Common myeloid progenitor, CD34-positive (primary cell): ENCODE measurements around the gene PRR35.
A peak's percentile ranks its signal among the peaks of the same experiment; 100 is the strongest.

Experiments
- CTCF ChIA-PET: fragments of 350-600 bp; sonication (Branson Sonifier 250); formaldehyde crosslinking; loops from one replicate; lab custom pipeline; 2021; ENCODE audit warnings: antibody characterized with exemption; lab: Charles Lee
- POLR2A ChIA-PET: fragments of 350-600 bp; sonication (Branson Sonifier 250); formaldehyde crosslinking; loops from one replicate; lab custom pipeline; 2021; ENCODE audit warnings: antibody characterized with exemption; lab: Charles Lee
- DNase-seq, 3 donors: peaks; one replicate each; pipeline versions ENCODE4 v3.0.0 to v3.0.0-alpha.2; 2013
- H3K27ac ChIP-seq, 2 experiments: 1 replicate in 1 of 2; 2 replicates in 1 of 2; pipeline ENCODE4 v1.7.0; 2013; ENCODE audit warnings: inconsistent platforms in 2 of 2, low read length in 2 of 2, mild to moderate bottlenecking in 2 of 2, low read depth in 1 of 2, moderate library complexity in 1 of 2; ENCODE audit not compliant: severe bottlenecking in 2 of 2, insufficient read depth in 1 of 2, poor library complexity in 1 of 2
- H3K27me3 ChIP-seq, 5 experiments: replicated peaks in 2 of 5; 1 replicate in 3 of 5; 2 replicates in 2 of 5; pipeline versions ENCODE4 v1.6.1 to v1.7.0; 2013; ENCODE audit warnings: low read length in 4 of 5, mild to moderate bottlenecking in 2 of 5, moderate library complexity in 2 of 5, inconsistent platforms in 1 of 5; ENCODE audit not compliant: insufficient read depth in 5 of 5, control insufficient read depth in 4 of 5
- H3K36me3 ChIP-seq, 4 experiments: 1 replicate in 2 of 4; 2 replicates in 2 of 4; pipeline versions ENCODE4 v1.6.1 to v1.7.0; 2013; ENCODE audit warnings: low read length in 3 of 4, control low read depth in 1 of 4, mild to moderate bottlenecking in 1 of 4; ENCODE audit not compliant: control insufficient read depth in 4 of 4, insufficient read depth in 4 of 4
- H3K4me1 ChIP-seq, 4 experiments: 1 replicate in 3 of 4; 2 replicates in 1 of 4; pipeline versions ENCODE4 v1.6.1 to v1.7.1; 2013; ENCODE audit warnings: low read length in 3 of 4, mild to moderate bottlenecking in 3 of 4, control low read depth in 1 of 4, inconsistent platforms in 1 of 4, moderate library complexity in 1 of 4; ENCODE audit not compliant: control insufficient read depth in 4 of 4, insufficient read depth in 4 of 4; ENCODE audit errors: control extremely low read depth in 1 of 4
- H3K4me3 ChIP-seq, 7 experiments: 1 replicate in 4 of 7; 2 replicates in 3 of 7; pipeline versions ENCODE4 v1.5.1 to v1.7.0; 2013; ENCODE audit warnings: mild to moderate bottlenecking in 7 of 7, low read length in 6 of 7, moderate library complexity in 6 of 7, inconsistent platforms in 2 of 7, low read depth in 2 of 7, control low read depth in 1 of 7; ENCODE audit not compliant: insufficient read depth in 4 of 7, control insufficient read depth in 1 of 7; ENCODE audit errors: extremely low read depth in 1 of 7
- H3K9me3 ChIP-seq, 5 experiments: 1 replicate in 4 of 5; 2 replicates in 1 of 5; pipeline versions ENCODE4 v1.6.1 to v1.7.1; 2013; ENCODE audit warnings: low read length in 4 of 5, mild to moderate bottlenecking in 2 of 5, inconsistent platforms in 1 of 5, low read depth in 1 of 5, moderate library complexity in 1 of 5; ENCODE audit not compliant: control insufficient read depth in 4 of 5, insufficient read depth in 2 of 5; ENCODE audit errors: control extremely low read depth in 1 of 5
- WGBS: methylation state at CpG from one replicate; pipeline ENCODE4 v1.1.5; 2013; ENCODE audit not compliant: insufficient coverage; 5-methylcytosine and 5-hydroxymethylcytosine counted together

Gene PRR35

DNA sequence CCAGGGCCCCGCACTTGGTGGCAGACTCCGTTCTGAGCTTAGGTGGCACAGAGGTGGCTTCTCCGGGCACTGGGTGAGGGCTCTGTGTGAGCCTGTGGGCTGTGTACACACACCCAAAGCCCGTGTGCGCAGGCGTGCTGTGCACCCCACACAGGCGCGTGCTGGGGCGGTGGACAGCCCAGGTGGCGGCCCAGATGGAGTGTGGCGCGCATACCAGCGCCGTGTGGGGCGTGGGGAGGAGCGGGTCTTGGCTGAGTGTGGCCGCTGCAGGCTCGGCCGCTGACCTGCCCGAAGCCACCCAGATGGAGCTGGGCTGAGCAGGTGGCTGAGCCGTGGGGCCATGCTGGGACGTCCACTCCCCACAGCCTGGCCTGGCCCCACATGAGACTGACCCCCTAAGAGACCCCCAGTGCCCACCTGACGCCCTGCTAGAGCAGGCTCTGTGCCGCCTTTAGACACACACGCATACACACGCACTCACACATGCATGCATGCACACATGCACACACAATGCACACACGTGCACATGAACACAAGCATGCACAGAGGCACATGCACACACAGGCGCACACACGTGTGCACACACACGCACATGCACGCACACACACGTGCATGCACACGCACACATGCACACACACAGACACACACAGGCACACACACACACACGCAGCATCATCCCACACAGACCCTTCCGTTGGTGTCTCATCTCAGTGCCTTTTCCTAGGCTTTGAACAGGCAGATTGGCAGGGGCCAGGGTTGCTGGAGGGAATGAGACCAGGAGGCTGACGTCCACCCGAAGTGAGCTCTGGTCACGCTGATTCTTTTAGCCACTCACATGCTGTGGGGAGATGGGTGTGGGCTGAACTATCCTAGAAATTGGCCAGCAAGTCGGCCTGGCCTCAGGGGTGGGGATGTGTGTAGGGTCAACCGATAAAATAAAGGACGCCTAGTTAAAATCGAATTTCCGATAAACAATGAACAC, 2.1 kb downstream of the PRR35 start:
- no peak overlapping the region for H3K4me3 ChIP-seq
- peaks cover 0 to 44% (median 9%) of the 10 kb centered on the region in 5 experiments for H3K27me3 ChIP-seq
- no peaks in the 10 kb centered on the region for H3K9me3 ChIP-seq
- ChIA-PET POLR2A (no interaction called here), CTCF (no interaction called here)
- peaks cover 0 to 39% (median 33%) of the 10 kb centered on the region in 4 experiments for H3K4me1 ChIP-seq
- no peak for DNase-seq
- 94% methylated on average over 28 of the region's 43 CpGs for WGBS
- H3K27ac ChIP-seq: no peak overlapping the region
- no peaks in the 10 kb centered on the region for H3K36me3 ChIP-seq

- 94% methylated on average over 8 of the region's 30 CpGs for WGBS
Observed at GRCh38 chr16:563072-563644, 3.0 kb downstream of the PRR35 start.

DNA sequence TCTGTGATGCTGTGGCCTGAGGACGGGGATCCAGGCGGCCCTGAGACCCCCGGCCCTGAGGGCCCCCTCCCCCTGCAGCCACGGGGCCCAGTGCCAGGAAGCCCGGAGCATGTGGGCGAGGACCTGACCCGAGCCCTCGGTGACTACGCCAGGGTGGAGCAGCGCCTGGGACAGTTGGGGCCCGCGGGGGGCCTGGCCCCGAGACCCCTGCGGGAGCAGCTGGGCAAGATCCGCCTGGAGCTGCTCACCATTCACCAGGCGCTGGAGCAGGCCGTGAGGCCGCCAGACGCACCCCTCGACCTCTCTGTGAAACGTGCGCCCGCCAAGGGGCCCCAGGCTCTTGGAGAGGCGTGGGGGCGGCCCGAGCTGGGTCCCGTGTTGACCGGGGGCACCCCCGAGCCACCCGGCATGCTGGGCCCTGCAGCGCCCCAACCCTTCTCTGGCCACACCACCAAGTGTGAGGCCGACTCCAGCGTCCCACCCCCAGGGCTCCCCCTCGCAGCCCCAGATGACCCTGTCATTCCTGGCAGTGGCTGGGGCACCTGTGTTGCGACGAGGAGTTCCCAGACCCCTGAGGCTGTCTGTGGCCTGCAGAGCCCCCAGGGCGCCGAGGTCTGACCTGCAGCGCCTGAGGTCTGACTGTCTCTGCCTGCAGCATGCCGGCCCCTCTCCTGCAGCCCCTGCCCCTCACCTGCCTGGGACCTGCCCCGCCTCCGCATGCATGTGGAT, 4.7 kb downstream of the PRR35 start:
- ChIA-PET POLR2A (no interaction called here), CTCF (no interaction called here)
- peaks cover 0 to 27% (median 7%) of the 10 kb centered on the region in 5 experiments for H3K27me3 ChIP-seq
- 97% methylated on average over 39 of the region's 42 CpGs for WGBS
- DNase-seq: no peak
- no peaks in the 10 kb centered on the region for H3K9me3 ChIP-seq
- H3K4me3 ChIP-seq: no peak overlapping the region
- H3K27ac ChIP-seq: no peak overlapping the region
- no peaks in the 10 kb centered on the region for H3K36me3 ChIP-seq
- H3K4me1 ChIP-seq: peaks cover 0 to 45% (median 33%) of the 10 kb centered on the region in 4 experiments

More at GRCh38 chr16:563072-563644, 3.0 kb downstream of the PRR35 start:
- Histone ChIP-seq H3K27me3 (peaks cover 0 to 44% (median 9%) of the 10 kb centered on the region in 5 experiments), H3K27ac (no peak overlapping the region), H3K9me3 (no peaks in the 10 kb centered on the region), H3K4me3 (no peak overlapping the region), H3K36me3 (no peaks in the 10 kb centered on the region), H3K4me1 (peaks cover 0 to 40% (median 32%) of the 10 kb centered on the region in 4 experiments)
- DNase-seq: no peak
- ChIA-PET CTCF (no interaction called here), POLR2A (no interaction called here)

DNA sequence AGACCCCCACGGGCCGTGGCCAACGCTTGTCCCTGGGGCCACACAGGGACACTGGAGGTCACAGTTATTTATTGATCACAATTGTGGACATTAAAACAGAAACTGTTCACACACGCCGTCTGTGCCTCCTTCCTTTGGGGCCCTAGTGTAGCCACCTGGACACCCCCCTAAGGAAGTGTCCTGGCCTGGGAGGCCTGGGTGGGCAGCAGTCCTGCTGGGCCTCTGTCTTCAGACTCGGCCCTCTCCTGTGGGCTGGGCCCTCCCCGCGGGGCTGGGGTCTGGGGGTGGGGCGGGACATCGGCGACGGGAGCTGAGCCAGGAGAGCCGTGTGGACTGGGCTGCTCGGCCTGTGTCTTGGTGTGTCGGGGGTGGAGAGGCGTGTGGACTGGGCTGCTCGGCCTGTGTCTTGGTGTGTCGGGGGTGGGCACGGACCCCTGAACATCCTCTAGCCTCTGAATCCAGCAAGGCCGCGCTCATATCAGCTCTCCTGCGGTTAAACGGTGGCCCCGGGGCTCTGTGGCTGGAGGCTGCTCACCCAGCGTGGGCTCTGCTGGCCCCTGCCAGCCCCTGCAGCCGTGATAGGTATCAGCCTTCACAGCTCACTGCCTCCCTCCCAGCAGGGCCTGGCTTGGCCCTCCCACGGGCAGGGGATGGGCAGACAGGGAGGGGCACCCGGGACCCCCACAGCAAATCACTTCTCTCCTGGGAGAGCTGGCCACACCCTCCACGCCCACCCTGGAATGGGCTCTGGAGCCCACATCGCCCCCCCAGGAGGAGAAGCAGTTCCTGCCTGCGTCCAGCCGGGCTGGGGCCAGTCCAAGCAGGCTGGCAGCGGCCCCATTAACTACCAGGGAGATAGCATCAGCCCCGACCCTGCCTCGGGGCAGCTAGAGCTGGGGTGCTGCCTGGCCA, 5.5 kb downstream of the PRR35 start:
- Histone ChIP-seq H3K27me3 (peaks cover 0 to 21% (median 6%) of the 10 kb centered on the region in 5 experiments), H3K27ac (no peak overlapping the region), H3K4me1 (peaks cover 0 to 47% (median 34%) of the 10 kb centered on the region in 4 experiments), H3K36me3 (no peaks in the 10 kb centered on the region), H3K9me3 (no peaks in the 10 kb centered on the region), H3K4me3 (peak overlapping the region in 1 of 7 experiments; percentile 3)
- WGBS: 98% methylated on average over 28 of the region's 35 CpGs
- POLR2A ChIA-PET: interaction anchor here (0.6 kb wide), 1 partner anchor 33 kb away, joined by 3 read pairs; no protein-coding TSS in a partner anchor
- CTCF ChIA-PET: no interaction called here
- no peak for DNase-seq

DNA sequence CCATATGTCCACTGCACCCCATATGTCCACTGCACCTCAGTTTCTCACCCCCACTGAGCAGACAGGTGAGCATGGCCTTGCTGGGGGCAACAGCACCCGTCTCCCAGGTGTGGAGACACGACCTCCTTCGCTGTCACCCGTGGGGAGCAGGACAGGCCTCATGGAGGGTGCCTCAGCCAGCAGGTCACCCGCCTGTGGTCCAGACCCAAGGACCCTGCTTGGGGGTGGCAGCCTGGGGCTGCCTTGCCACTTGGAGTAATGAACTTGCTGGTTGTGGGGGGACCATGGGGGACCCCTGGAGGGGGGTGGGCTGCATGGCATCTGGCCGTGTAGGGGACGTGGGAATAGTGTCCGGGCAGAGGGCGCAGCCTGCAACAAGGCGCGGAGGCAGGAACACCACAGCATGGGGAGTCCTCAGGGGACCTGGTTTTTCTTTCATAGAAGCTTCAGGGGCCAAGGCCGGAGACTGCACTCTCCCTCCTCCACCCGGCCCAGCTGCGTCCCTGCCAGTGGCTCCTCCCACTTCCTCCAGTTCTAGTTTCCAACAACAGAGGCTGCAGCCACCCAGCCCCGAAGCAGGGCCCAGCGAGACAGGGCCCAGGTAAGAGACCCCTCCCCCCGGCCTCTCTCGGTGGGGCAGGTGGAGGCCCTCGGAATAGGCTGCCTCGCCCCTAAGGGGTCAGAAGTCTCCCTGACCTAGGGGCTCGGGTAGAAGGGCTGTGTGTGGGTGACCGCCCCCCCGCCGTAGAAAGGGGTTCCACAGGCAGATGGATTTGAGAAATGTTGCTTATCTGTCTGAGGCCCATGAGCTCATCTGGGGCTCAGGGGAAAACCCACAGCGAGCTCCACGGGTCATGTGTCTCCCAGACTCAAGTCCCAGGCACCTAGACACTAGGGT, 6.5 kb downstream of the PRR35 start, which contains the start of gene NHLRC4:
Gene NHLRC4 (plus strand): TSS at position 531 of the 898 bp plus-strand sequence. CDS start 1,043 bp downstream, outside the sequence.
- ChIA-PET POLR2A (interaction anchor here (0.6 kb wide), 1 partner anchor 34 kb away, joined by 3 read pairs; no protein-coding TSS in a partner anchor), CTCF (interaction anchor here (1.7 kb wide), 1 partner anchor 10 kb away, joined by 6 read pairs; no protein-coding TSS in a partner anchor)
- peak within 1 kb of the TSS in 1 of 2 experiments; percentile 83 for H3K27ac ChIP-seq
- H3K36me3 ChIP-seq: no peaks in the 10 kb centered on the region
- peaks cover 0 to 53% (median 40%) of the 10 kb centered on the region in 4 experiments for H3K4me1 ChIP-seq
- H3K4me3 ChIP-seq: peak within 1 kb of the TSS in 6 of 7 experiments; percentile 15 to 74 (median 56)
- no peaks in the 10 kb centered on the region for H3K9me3 ChIP-seq
- peaks cover 0 to 11% (median 3%) of the 10 kb centered on the region in 5 experiments for H3K27me3 ChIP-seq
- 26% methylated on average over 19 of the region's 26 CpGs for WGBS
- DNase-seq: peak; percentile 51 to 78 (median 75)
